ENCODE data around the gene TRIM65.

Gene TRIM65

DNA sequence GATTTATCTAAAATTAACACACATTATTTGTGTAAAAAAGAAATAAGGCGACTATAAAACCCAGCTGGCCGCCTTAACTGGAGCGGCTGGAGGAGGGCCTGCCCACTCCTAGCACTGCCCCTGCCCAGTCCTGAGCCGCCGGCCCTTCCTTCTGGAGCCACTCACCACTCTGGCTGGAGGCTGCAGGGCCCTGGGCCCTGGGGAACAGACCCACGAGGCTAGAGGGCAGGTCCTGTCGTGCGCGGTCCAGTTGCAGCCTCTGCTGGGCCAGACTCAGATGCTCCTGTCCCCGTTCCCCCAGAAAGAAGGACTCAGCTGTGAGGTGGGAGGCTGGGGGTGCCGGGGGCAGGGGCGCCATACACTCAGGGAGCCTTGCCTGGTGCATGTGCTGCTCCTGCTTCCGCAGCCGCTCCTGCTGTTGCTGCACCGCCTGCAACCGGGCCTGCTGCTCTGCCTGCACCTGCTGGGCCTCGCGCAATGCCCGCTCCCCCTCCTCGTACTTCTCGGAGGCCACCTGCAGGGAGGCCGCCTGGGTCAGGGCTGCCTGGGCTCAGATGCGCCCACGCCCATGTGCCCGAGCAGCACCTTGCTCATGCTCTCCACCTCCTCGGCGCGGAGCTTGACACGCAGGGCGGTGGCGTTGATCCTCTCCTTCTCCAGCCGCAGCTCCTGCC is 16.9 kb upstream of the TRIM65 start:
- TF ChIP-seq, protein P1, sequence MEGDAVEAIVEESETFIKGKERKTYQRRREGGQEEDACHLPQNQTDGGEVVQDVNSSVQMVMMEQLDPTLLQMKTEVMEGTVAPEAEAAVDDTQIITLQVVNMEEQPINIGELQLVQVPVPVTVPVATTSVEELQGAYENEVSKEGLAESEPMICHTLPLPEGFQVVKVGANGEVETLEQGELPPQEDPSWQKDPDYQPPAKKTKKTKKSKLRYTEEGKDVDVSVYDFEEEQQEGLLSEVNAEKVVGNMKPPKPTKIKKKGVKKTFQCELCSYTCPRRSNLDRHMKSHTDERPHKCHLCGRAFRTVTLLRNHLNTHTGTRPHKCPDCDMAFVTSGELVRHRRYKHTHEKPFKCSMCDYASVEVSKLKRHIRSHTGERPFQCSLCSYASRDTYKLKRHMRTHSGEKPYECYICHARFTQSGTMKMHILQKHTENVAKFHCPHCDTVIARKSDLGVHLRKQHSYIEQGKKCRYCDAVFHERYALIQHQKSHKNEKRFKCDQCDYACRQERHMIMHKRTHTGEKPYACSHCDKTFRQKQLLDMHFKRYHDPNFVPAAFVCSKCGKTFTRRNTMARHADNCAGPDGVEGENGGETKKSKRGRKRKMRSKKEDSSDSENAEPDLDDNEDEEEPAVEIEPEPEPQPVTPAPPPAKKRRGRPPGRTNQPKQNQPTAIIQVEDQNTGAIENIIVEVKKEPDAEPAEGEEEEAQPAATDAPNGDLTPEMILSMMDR (IDR thresholded peaks at IDR 0.05; ENCODE audit: control insufficient read depth, insufficient read depth, low read depth, low read length, missing control alignments), result no peak

DNA sequence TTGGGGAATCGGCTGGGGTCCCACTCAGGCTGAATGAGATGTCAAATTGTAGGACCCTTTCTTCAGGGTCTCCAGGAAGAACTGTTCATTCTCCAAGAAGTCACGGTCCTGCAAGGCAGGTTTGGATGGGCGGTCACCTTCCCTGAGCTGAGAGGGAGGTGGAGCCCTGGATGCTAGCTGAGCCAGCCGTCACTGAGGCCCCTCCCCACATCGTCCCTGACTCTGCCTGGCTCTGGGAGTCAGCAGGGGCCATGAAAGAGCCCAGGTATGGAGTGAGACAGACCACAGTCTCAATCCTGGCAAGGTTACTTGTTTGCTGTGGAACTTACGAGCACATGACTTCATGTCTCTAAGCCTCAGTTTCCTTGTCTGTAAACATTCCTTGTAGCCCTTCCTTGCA is 13.9 kb upstream of the TRIM65 start:
- H3K4me3 ChIP-seq (ENCODE audit: control insufficient read depth, low read depth, low read length), result no peak overlapping the region
- DNase-seq (ENCODE audit: low read depth), result no peak
- TF ChIP-seq, protein P1 (IDR thresholded peaks at IDR 0.05; ENCODE audit: control insufficient read depth, insufficient read depth, low read depth, low read length, missing control alignments), result no peak

More for the DNA sequence above, 16.9 kb upstream of the TRIM65 start:
- no peak overlapping the region for H3K4me3 ChIP-seq (ENCODE audit: control insufficient read depth, low read depth, low read length)
- DNase-seq (ENCODE audit: low read depth), result no peak

GRCh38 chr17:75909812-75910274 is 13.1 kb upstream of the TRIM65 start:
- H3K4me3 ChIP-seq (ENCODE audit: control insufficient read depth, low read depth, low read length), result no peak overlapping the region
- no peak for DNase-seq (ENCODE audit: low read depth)
- TF ChIP-seq, protein P1 (IDR thresholded peaks at IDR 0.05; ENCODE audit: control insufficient read depth, insufficient read depth, low read depth, low read length, missing control alignments), result no peak

DNA sequence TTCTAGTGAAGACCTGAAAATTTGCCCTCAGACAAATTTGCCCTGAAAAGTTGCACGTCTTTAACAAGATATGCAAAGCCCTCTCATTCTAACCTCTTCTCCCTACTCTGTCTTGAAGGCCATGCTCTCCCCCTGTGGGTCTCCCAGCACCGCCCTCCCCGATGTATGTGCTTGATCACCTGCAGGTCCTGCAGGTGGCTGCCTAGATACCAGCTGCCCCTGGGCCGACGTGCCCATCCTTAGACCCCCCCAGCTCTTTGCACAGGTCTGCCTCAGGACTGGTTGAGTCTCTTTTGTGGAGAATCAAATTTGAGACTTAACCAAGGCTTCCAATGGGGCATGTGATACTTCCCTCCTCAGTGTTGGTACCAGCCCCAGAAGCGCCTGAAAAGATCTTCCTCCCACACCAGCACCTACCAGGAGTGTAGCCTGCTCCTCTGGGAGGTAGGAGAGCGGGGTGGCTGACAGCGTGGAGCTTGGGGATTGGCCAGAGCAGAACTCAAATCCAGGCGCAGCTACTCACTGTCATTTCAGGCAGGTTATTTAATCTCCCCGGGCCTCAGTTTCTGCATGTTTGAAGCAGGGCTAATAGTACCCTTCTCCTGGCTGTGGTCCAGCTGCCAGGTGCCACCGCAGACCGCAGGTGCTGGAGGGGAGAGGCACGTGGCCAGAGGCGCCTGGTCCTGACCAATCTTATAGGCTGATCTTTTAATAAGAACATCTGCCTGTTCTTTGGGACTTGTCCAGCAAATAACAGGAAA is 12.5 kb upstream of the TRIM65 start:
- no peak for DNase-seq (ENCODE audit: low read depth)
- H3K4me3 ChIP-seq (ENCODE audit: control insufficient read depth, low read depth, low read length), result no peak overlapping the region
- TF ChIP-seq, protein P1 (IDR thresholded peaks at IDR 0.05; ENCODE audit: control insufficient read depth, insufficient read depth, low read depth, low read length, missing control alignments), result no peak

- DNase-seq (ENCODE audit: low read depth), result no peak
- TF ChIP-seq, protein P1 (IDR thresholded peaks at IDR 0.05; ENCODE audit: control insufficient read depth, insufficient read depth, low read depth, low read length, missing control alignments), result no peak
- H3K4me3 ChIP-seq (ENCODE audit: control insufficient read depth, low read depth, low read length), result no peak overlapping the region
These were observed 11.4 kb upstream of the TRIM65 start for GRCh38 chr17:75908201-75908600.

- TF ChIP-seq, protein P1 (IDR thresholded peaks at IDR 0.05; ENCODE audit: control insufficient read depth, insufficient read depth, low read depth, low read length, missing control alignments), result no peak
- H3K4me3 ChIP-seq (ENCODE audit: control insufficient read depth, low read depth, low read length), result no peak overlapping the region
- DNase-seq (ENCODE audit: low read depth), result no peak
These were observed 9.6 kb upstream of the TRIM65 start for GRCh38 chr17:75906143-75906884.
